Activated CD4-positive, alpha-beta T cell treated with anti-CD3 and anti-CD28 coated beads, Interleukin-2, amount 10 ng/mL, durations not matched to agents 7 days and 5 days (primary cell): ENCODE measurements around the gene ARPC1A. TPM values are rescaled to one million over a fixed set of nuclear protein-coding genes. Genes with fewer than 3 reads are reported as not detected.
"Not testable (repeated sequence)": the region's sequence is repeated elsewhere in the genome, so short reads cannot be mapped to it uniquely, and the experiment has no call there.

Experiments
- CTCF ChIA-PET: fragments of 350-600 bp; sonication (Branson Sonifier 250); formaldehyde crosslinking; loops from one replicate; lab custom pipeline; 2021; ENCODE audit warnings: antibody characterized with exemption; lab: Charles Lee
- POLR2A ChIA-PET: fragments of 350-600 bp; sonication (Branson Sonifier 250); formaldehyde crosslinking; loops from one replicate; lab custom pipeline; 2021; ENCODE audit warnings: antibody characterized with exemption; lab: Charles Lee
- DNase-seq: peaks from one replicate; pipeline ENCODE4 v3.0.0-alpha.2; 2020
- H3K27ac Mint-ChIP-seq: one replicate; pipeline ENCODE4 v1.8.0; 2021; ENCODE audit warnings: mild to moderate bottlenecking, moderate library complexity, mixed read lengths
- H3K27me3 Mint-ChIP-seq: one replicate; pipeline ENCODE4 v1.8.0; 2021; ENCODE audit warnings: mixed read lengths
- H3K36me3 Mint-ChIP-seq: one replicate; pipeline ENCODE4 v1.8.0; 2021; ENCODE audit warnings: low read depth, mixed read lengths
- H3K4me1 Mint-ChIP-seq: one replicate; pipeline ENCODE4 v1.8.0; 2021; ENCODE audit warnings: mixed read lengths
- H3K4me3 Mint-ChIP-seq: one replicate; pipeline ENCODE4 v1.8.0; 2021; ENCODE audit warnings: mild to moderate bottlenecking, moderate library complexity, mixed read lengths
- H3K9me3 Mint-ChIP-seq: one replicate; pipeline ENCODE4 v1.8.0; 2021; ENCODE audit warnings: mixed read lengths
- total RNA-seq, 2 experiments: library from RNA; stranded (reverse); gene quantifications; one replicate each; pipeline ENCODE4 v1.2.3, GENCODE V29; 2021

The ARPC1A gene
- total RNA-seq, 2 experiments from 2014 or later, result 51.9 to 56.8 TPM

- H3K36me3 Mint-ChIP-seq, result no peaks in the 10 kb centered on the region
- no peak overlapping the region for H3K4me3 Mint-ChIP-seq
- ChIA-PET POLR2A (no interaction called here), CTCF (interaction anchor here (1.1 kb wide), 1 partner anchor 93 kb away, joined by 4 read pairs; no protein-coding TSS in a partner anchor)
- no peaks in the 10 kb centered on the region for H3K9me3 Mint-ChIP-seq
- no peaks in the 10 kb centered on the region for H3K27me3 Mint-ChIP-seq
- no peak for DNase-seq
- H3K4me1 Mint-ChIP-seq, result no peaks in the 10 kb centered on the region
- H3K27ac Mint-ChIP-seq, result no peak overlapping the region
Observed at GRCh38 chr7:99305473-99306260, 20.0 kb upstream of the ARPC1A start.

DNA sequence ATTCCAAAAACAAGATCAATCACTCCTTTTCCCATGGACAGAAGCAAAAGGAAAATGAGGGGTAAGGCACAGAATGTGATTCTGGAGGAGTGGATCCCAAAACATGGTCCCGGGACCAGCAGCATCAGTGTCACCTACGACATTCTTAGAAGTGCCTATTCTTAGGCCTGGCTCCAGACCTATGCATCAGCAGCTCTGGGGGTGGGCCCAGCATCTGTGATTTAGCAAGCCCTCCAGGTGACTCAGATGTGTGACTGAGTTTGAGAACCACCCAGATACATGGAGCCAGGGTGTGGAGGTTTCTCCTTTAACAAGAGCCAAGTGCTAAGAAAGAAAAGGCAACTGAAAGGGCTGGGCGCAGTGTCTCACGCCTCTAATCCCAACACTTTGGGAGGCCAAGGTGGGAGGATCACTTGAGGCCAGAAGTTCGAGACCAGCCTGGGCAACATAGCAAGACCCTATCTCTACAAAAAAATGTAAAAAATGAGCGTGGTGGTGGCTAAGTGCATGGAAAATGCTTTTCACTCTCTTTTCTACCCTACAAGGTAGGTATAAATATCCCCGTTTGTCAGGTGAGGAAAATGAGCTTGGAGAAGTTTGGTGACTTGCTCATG lies 17.1 kb upstream of the ARPC1A start:
- no peak for DNase-seq
- peaks cover 9% of the 10 kb centered on the region for H3K4me1 Mint-ChIP-seq
- H3K36me3 Mint-ChIP-seq, result no peaks in the 10 kb centered on the region
- ChIA-PET CTCF (interaction anchor here (0.6 to 1.1 kb wide), 2 partner anchors 18 to 34 kb away, joined by 3 to 4 read pairs; no protein-coding TSS in a partner anchor), POLR2A (no interaction called here)
- no peak overlapping the region for H3K4me3 Mint-ChIP-seq
- H3K9me3 Mint-ChIP-seq, result no peaks in the 10 kb centered on the region
- no peak overlapping the region for H3K27ac Mint-ChIP-seq
- no peaks in the 10 kb centered on the region for H3K27me3 Mint-ChIP-seq

- Mint-ChIP-seq H3K4me1 (peaks cover 13% of the 10 kb centered on the region), H3K27me3 (no peaks in the 10 kb centered on the region), H3K4me3 (no peak overlapping the region)
Observed at GRCh38 chr7:99309111-99309510, 16.6 kb upstream of the ARPC1A start.

DNA sequence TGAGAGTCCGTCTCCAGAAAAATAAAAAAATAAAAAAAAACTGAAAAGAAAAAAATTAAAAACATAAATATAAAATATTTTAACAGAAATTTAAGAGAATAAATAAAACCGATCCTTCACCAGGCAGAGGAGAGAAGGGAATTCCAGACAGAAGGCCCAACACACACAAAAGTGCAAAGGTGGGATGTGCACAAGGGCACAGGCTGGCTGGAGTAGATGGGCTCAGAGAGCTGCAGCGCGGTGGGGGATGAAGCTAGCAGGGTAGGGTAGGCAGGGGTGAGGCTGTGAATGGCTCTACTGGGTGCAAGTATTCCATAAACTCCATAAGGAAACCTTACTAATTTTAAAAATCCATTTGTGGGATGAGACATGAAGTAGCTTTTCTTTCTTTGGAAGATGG lies 15.7 kb upstream of the ARPC1A start:
- POLR2A ChIA-PET, result no interaction called here
- Mint-ChIP-seq H3K4me1 (peaks cover 21% of the 10 kb centered on the region), H3K36me3 (no peaks in the 10 kb centered on the region), H3K27me3 (no peaks in the 10 kb centered on the region), H3K9me3 (no peaks in the 10 kb centered on the region), H3K27ac (no peak overlapping the region), H3K4me3 (no peak overlapping the region)
- no peak for DNase-seq
- CTCF ChIA-PET, result interaction anchor here (1.1 to 1.4 kb wide), 4 partner anchors 10 to 304 kb away, joined by 3 read pairs; partner anchors contain the start of genes BUD31 and PDAP1

More at GRCh38 chr7:99309111-99309510, 16.6 kb upstream of the ARPC1A start:
- Mint-ChIP-seq H3K9me3 (no peaks in the 10 kb centered on the region), H3K27ac (no peak overlapping the region), H3K36me3 (no peaks in the 10 kb centered on the region)
- no peak for DNase-seq
- POLR2A ChIA-PET, result no interaction called here
- CTCF ChIA-PET, result interaction anchor here (1.1 kb wide), 2 partner anchors 24 to 35 kb away, joined by 3 read pairs; no protein-coding TSS in a partner anchor

GRCh38 chr7:99311702-99312101 lies 14.0 kb upstream of the ARPC1A start:
- Mint-ChIP-seq H3K4me1 (peaks cover 23% of the 10 kb centered on the region), H3K4me3 (no peak overlapping the region), H3K27me3 (no peaks in the 10 kb centered on the region), H3K27ac (no peak overlapping the region), H3K36me3 (no peaks in the 10 kb centered on the region), H3K9me3 (no peaks in the 10 kb centered on the region)
- ChIA-PET POLR2A (no interaction called here), CTCF (interaction anchor here (2.0 kb wide), 2 partner anchors 15 to 278 kb away, joined by 4 read pairs; no protein-coding TSS in a partner anchor)
- no peak for DNase-seq

DNA sequence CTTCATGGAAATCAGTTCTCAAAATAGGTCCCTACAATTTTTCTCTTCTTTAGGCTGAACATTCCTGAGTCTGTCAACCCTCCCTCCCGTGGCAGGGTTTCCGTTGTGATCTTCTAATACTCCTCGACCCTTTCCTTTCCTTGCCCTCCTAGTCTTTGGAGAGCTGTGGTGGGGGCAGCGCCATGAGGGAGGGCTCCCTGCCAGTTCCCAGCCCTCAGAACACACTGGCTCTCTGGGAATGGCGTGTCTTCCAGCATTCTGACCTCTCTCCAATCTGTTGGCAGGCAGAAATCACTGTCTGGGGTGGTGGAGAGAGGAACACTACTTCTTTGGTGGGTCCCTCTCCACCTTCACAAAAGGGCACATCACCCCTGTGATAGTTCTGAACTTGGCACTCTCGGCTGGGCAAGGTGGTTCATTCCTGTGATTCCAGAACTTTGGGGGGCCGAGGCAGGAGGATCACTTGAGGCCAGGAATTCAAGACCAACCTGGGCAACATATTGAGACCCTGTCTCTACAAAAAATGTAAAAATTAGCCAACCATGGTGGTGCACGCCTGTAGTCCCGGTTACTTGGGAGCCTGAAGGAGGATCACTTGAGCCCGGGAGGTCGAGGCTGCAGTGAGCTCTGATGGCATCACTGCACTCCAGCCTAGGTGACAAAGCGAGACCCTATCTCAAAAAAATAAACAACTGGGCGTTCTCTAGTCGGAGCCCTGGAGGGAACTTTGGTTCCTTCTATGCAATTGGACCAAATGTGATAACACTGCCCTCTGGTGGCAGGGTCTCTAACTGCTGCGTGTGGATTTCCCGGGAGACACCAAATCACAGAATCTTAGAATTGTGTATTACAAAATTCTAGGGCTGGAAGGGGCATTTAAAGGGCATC lies 13.1 kb upstream of the ARPC1A start:
- Mint-ChIP-seq H3K9me3 (no peaks in the 10 kb centered on the region), H3K4me1 (peaks cover 23% of the 10 kb centered on the region), H3K36me3 (no peaks in the 10 kb centered on the region), H3K27me3 (no peaks in the 10 kb centered on the region), H3K27ac (no peak overlapping the region), H3K4me3 (peak overlapping the region; percentile 45)
- POLR2A ChIA-PET, result no interaction called here
- CTCF ChIA-PET, result interaction anchor here (0.8 to 2.0 kb wide), 5 partner anchors 11 to 279 kb away, joined by 3 to 7 read pairs (median 4); no protein-coding TSS in a partner anchor
- DNase-seq, result peak; percentile 80

- Mint-ChIP-seq H3K27ac (no peak overlapping the region), H3K4me3 (peak overlapping the region; percentile 45), H3K4me1 (peaks cover 23% of the 10 kb centered on the region), H3K27me3 (no peaks in the 10 kb centered on the region), H3K36me3 (no peaks in the 10 kb centered on the region), H3K9me3 (no peaks in the 10 kb centered on the region)
- POLR2A ChIA-PET, result no interaction called here
- peak; percentile 15 for DNase-seq
- CTCF ChIA-PET, result interaction anchor here (0.8 to 2.0 kb wide), 4 partner anchors 10 to 279 kb away, joined by 3 to 7 read pairs (median 4); no protein-coding TSS in a partner anchor
Observed at GRCh38 chr7:99313204-99313573, 12.5 kb upstream of the ARPC1A start.

GRCh38 chr7:99314504-99314903 lies 11.2 kb upstream of the ARPC1A start:
- Mint-ChIP-seq H3K9me3 (no peaks in the 10 kb centered on the region), H3K27ac (no peak overlapping the region), H3K36me3 (no peaks in the 10 kb centered on the region), H3K4me1 (peaks cover 23% of the 10 kb centered on the region), H3K27me3 (peaks cover 2% of the 10 kb centered on the region), H3K4me3 (no peak overlapping the region)
- ChIA-PET POLR2A (interaction anchor here (0.8 kb wide), 1 partner anchor 15 kb away, joined by 3 read pairs; no protein-coding TSS in a partner anchor), CTCF (interaction anchor here (0.7 to 1.2 kb wide), 6 partner anchors 10 to 310 kb away, joined by 3 to 5 read pairs (median 3); no protein-coding TSS in a partner anchor)
- peak; percentile 40 for DNase-seq

GRCh38 chr7:99320371-99320770 lies 5.3 kb upstream of the ARPC1A start:
- no peak overlapping the region for H3K27ac Mint-ChIP-seq
- no peak for DNase-seq
- no peak overlapping the region for H3K4me3 Mint-ChIP-seq
- peaks cover 5% of the 10 kb centered on the region for H3K4me1 Mint-ChIP-seq
- H3K9me3 Mint-ChIP-seq, result no peaks in the 10 kb centered on the region
- ChIA-PET POLR2A (no interaction called here), CTCF (no interaction called here)
- peaks cover 6% of the 10 kb centered on the region for H3K27me3 Mint-ChIP-seq
- H3K36me3 Mint-ChIP-seq, result no peaks in the 10 kb centered on the region

- H3K4me3 Mint-ChIP-seq, result not testable (repeated sequence)
- peaks cover 15% of the 10 kb centered on the region for H3K4me1 Mint-ChIP-seq
Observed at GRCh38 chr7:99322659-99323058, 3.0 kb upstream of the ARPC1A start.

DNA sequence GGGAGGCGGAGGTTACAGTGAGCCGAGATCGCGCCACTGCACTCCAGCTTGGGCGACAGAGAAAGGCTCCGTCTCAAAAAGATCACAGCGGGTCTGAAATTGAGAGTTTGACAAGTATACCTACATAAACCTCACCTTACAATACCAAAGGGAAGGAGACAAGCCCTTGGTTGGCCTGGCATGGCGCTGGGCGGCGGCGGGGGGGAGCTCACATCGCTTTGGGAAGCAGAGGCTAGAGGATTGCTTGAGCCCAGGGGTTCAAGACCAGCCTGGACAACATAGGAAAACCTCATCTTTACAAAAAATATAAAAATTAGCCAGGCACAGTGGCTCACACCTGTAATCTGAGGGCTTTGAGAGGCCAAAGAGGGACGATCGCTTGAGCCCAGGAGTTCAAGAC lies 1.1 kb upstream of the ARPC1A start:
- ChIA-PET CTCF (interaction anchor here (0.5 to 2.8 kb wide), 3 partner anchors 10 to 446 kb away, joined by 3 to 7 read pairs (median 5); partner anchors contain the start of gene TRRAP), POLR2A (no interaction called here)
- peaks cover 2% of the 10 kb centered on the region for H3K36me3 Mint-ChIP-seq
- peak overlapping the region; percentile 82 for H3K27ac Mint-ChIP-seq
- H3K9me3 Mint-ChIP-seq, result no peaks in the 10 kb centered on the region
- H3K4me1 Mint-ChIP-seq, result peaks cover 30% of the 10 kb centered on the region
- H3K4me3 Mint-ChIP-seq, result peak overlapping the region; percentile 80
- no peak for DNase-seq
- peaks cover 3% of the 10 kb centered on the region for H3K27me3 Mint-ChIP-seq

More at GRCh38 chr7:99322659-99323058, 3.0 kb upstream of the ARPC1A start:
- H3K27me3 Mint-ChIP-seq, H3K9me3 Mint-ChIP-seq, POLR2A ChIA-PET, DNase-seq, H3K27ac Mint-ChIP-seq, H3K36me3 Mint-ChIP-seq: not testable (repeated sequence)
- CTCF ChIA-PET, result interaction anchor here (1.6 kb wide), 1 partner anchor 10 kb away, joined by 7 read pairs; no protein-coding TSS in a partner anchor

DNA sequence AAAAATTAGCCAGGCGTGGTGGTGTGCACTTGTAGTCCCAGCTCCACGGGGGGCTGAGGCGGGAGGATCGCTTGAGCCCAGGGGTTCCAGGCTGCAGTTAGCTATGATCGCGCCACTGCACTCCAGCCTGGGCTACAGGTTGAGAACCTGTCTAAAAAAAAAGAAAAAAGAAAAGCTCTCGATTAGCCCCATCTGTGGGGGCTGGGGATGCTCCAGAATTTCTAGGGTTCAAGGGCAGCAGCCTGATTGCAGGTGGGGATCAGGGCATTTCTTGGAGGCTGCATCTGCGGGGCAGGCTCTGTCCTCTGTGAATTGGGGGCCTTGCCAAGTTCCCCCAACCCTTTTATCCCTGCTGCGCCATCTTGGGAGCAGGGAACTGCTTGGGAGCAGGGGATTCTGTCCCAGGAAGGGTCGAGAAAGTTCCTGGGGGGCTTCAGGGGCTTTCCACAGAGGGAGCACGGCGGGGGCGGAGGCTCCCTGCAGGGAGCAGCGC lies 651 bp upstream of the ARPC1A start:
- ChIA-PET POLR2A (no interaction called here), CTCF (interaction anchor here (0.5 to 2.8 kb wide), 3 partner anchors 11 to 446 kb away, joined by 3 to 7 read pairs (median 5); partner anchors contain the start of gene TRRAP)
- Mint-ChIP-seq H3K4me1 (peaks cover 34% of the 10 kb centered on the region), H3K27me3 (peaks cover 3% of the 10 kb centered on the region), H3K4me3 (peak overlapping the region; percentile 80), H3K36me3 (peaks cover 2% of the 10 kb centered on the region), H3K27ac (peak overlapping the region; percentile 82), H3K9me3 (no peaks in the 10 kb centered on the region)
- DNase-seq, result no peak
